Hypothalamus (tissue), 51 donors: ENCODE measurements around the gene PPARG.
A peak's percentile ranks its signal among the peaks of the same experiment; 100 is the strongest.

ENCODE experiments used
- DNase-seq, 51 donors: peaks; one replicate each; lab custom pipeline; 2025; lab: John Stamatoyannopoulos, UW

PPARG gene

DNA sequence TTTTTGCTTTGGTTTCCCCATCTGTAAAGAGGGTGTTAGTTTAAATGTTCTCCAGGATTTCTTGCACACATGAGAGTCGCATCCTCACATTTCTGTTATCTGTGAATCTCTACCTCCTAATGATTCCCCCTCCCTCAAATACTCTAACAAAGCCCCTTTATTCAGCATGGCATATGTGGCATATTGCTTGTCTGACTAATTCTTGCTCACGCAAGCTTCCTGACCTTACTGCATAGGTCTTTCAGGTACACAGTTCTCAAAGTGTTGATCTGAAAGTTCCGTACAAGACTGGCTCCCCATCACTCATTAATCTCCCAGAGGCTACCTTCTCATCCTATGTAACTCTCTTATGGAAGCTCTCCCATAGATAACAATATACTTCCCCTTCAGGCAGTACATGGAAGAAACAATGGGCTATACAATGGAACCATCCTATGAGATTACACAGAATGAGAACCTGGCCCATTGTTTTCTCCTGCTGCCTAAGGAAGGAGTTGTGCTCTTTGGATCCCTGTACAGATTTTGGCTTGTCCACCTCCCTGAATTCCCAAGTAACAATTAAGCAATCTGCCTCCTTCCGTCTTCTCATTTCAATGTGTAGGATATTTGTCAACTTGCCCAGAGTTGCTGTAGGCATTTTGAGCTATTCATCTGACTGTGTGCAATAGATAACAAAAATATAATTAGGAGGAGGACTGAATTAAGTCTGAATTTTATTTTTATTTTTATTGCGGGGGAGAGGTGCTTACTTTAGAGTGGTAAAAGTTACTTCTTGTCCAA lies 51.0 kb downstream of the PPARG start:
- DNase-seq: no peak

DNA sequence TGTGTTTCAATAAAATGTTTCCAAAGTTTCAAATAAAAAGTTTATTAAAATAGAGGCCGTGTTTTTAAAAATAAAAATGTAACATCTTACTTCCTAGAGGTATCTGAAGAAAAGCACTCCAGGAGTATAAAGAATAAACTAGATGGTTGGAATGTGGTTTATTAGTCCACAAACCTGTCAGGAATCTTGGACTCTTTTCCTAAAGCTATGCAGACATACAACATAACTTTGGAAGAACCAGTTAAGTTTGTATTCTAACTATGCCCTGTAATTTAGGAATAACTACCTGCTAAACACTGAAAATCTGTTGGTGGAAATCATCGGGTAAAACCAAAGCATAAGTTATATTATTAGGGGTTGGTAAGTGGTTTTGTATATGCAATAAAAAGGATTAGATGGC lies 51.6 kb downstream of the PPARG start:
- DNase-seq: no peak

DNA sequence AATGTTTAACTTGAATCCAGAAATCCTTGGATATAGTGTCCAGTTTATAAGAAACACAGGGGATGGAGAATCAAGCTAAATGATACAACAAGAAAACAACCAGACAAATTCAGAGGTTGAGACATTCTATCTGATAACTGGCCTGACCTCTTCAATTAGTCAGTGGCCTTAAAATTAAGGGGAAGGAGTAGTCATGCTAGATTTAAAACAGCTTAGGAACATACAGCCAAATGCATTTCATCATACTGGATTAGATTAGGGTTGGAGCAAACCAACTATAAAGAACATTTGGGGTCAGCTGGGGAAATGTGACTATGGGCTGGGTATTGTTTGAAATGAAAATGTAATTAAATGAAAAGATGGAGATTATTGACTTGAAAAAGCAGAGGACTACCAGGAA lies 53.3 kb downstream of the PPARG start:
- no peak for DNase-seq

- no peak for DNase-seq
Observed at GRCh38 chr3:12343047-12343501, 54.2 kb downstream of the PPARG start.

GRCh38 chr3:12345141-12345561 lies 56.3 kb downstream of the PPARG start:
- no peak for DNase-seq

DNA sequence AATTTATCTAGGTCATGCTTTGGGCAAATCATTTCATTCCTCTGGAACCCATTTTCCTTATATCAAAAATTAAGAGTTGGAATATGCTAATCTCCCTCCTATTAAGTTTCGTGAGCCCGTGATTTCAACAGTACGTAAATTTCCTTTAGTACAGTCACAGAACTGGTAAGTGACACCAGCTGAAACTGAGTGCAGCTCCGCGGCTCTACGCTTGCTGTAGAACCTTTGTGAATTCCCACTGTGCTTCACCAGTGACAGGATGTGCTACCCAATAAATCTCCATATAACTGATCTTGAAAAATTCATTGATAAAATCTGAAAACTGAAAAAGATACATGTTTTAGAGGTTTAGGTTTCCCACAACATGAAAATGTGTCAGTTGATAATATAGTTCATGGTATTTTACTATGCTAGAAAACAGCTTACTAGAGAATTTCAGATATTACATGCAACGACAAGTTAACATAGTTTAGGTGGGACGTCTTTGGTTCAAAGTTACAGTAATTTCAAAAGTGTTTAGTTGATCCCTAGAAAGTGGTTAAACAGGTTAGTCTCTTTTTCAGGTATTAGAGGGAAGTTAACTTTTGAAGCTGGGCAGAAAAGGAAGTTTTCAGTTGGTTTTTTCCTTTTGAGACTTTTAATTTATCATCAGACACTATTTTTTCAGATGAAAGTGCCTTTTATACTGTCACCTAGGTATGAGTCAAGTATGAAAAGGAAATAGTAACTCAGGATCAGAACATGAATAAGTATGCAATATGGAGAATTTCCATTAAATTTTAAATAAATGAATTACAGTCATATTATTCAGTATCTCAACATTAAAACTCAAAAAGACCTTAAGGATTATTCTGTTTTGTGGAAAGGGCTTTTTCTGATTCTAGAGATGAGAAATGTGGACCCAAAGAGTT lies 57.0 kb downstream of the PPARG start:
- no peak for DNase-seq

- DNase-seq: no peak
Observed at GRCh38 chr3:12347301-12347700, 58.4 kb downstream of the PPARG start.

GRCh38 chr3:12349895-12350811 lies 61.3 kb downstream of the PPARG start:
- DNase-seq: peak in 1 of 51 donors; percentile 8

DNA sequence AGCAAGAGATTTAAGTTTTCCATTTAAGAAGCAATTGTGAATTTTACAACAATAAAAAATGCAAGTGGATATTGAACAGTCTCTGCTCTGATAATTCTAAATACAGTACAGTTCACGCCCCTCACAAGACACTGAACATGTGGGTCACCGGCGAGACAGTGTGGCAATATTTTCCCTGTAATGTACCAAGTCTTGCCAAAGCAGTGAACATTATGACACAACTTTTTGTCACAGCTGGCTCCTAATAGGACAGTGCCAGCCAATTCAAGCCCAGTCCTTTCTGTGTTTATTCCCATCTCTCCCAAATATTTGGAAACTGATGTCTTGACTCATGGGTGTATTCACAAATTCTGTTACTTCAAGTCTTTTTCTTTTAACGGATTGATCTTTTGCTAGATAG lies 62.3 kb downstream of the PPARG start:
- no peak for DNase-seq

DNA sequence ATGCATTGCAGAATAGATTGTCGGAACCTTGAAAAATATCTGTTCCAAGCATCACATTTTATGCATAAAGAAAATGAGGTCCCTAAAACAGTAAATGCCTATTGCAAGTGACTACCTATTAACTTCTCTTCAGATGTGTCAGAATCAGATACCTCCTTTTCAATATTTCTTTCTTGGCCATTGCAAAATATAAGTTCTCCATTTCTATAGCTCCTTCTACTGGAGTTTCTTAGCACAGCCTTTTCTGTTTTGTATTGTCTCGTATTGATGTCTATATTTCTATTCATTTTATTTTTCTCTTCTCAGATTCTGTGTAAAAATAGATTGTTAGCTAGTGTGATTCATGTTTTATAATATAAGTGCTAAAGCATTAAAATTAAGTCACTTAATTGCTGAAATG lies 63.4 kb downstream of the PPARG start:
- DNase-seq: no peak

DNA sequence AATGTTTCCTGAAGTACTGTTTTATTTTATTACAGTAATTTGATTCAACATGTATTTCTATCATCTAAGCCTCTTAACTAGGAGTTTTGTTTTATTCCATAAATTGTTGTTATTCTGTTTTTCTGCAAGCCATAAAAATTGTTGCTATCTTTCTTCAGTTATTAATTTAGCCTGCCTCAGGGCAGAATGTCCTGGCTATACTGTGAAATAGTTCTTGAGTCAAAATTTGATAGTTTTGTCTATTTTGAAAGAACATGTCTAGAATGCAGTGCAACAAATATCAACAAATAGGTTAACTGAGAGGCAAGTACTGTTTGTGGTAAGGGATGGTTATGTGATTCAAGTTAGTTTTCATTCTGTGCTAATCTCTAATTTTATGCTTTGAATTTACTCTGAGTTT lies 63.9 kb downstream of the PPARG start:
- no peak for DNase-seq

- DNase-seq: no peak
Observed at GRCh38 chr3:12353796-12354525, 65.1 kb downstream of the PPARG start.

GRCh38 chr3:12356175-12356574 lies 67.3 kb downstream of the PPARG start:
- no peak for DNase-seq

DNA sequence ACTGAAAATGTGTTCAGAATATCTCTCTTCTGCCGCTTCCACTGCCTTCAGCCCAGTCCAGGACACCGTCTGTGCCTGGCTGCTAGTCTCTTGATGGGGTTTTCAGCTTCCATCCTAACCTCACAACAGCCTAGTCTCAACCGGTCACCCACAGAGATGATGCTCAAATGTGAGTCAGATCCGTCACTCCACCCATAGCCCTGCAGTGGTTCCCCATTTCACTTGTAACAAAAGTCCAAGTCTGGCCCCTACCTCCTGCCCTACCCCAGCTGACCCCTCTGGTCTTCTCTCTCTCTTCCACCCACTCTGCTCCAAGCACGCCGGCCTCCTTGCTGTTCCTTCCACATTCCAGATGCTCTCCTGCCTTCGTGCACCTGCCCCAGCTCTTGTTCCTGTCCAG lies 68.1 kb downstream of the PPARG start:
- no peak for DNase-seq

DNA sequence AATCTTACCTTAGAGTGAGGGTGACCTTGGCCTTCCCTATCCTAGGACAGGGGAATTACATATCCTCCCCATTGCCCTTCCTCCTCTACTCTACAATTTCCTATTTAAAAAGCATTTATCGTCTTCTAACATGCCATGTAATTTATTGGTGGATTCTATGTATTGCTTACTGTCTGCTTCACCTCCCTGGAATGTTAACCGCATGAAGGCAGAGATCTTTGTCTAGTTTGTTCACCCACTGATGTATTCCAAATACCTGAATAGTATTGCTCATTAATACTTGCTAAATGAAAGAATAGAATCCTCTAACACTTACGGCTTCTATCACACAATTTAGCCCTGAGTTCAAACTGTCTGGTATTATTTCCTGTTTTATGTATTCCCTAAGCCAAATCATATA lies 68.6 kb downstream of the PPARG start:
- no peak for DNase-seq

DNA sequence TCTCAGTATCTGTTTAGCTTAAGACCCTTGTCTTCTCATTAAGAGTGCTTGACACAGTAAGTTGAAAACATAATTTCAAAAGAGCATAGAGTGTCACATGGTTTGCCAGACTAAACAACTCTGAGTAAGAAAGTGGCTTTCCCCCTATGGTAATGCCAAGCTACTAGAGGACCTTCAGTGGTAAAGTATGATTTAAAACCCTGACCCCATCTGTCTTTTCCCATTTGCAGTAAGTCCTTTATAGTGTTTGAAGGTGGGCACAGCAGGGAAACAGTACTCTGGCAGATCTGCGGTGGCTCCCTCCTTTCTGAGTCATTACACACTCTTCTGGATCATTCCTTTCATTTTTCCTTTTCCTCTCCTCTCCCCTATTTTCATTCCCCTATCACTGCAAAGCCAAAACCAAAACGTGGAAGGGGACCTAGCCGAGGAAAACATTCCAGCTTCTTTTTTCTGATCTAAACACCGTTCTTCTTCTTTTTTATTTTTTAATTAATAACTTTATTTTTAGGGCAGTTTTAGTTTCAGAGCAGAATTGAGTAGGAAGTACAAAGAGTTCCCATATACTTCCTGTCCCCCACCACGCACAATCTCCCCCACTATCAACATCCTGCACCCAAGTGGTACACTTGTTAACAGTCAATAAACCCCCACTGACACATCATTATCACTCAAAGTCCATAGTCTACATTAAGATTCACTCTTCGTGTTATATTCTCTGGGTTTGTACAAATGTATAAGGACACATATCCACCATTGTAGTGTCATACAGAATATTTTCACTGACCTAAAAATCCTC lies 74.7 kb downstream of the PPARG start:
- no peak for DNase-seq

DNA sequence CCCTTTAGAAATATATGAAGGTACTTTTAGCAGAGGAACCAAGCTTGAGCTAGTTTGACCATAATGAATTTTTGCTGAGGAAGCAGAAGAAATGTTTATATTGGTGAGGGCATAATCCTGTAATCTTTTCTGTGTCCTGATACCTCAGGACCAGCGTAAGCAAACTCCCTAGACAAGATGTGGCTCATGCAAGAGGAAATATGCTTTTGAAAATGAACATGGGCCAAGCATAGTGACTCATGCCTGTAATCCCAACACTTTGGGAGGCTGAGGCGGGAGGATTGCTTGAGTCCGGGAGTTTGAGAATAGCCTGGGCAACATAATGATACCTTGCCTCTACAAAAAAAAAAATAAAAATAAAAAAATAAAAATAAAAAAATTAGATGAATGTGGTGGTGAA lies 78.5 kb downstream of the PPARG start:
- DNase-seq: no peak

- no peak for DNase-seq
Observed at GRCh38 chr3:12369029-12369428, 80.2 kb downstream of the PPARG start.

GRCh38 chr3:12369598-12369997 lies 80.7 kb downstream of the PPARG start:
- no peak for DNase-seq
